ENCODE measurements around the gene ORMDL2.

Gene ORMDL2

GRCh38 chr12:55839345-55840140, 21.7 kb downstream of the ORMDL2 start:
- Histone ChIP-seq H2AFZ (ENCODE audit: low read length) (no peak overlapping the region), H3K79me2 (ENCODE audit: low read length) (no peaks in the 10 kb centered on the region), H3K27ac (ENCODE audit: low read length) (no peak overlapping the region), H3K36me3 (replicated peaks; ENCODE audit: insufficient read depth, low read length) (no peaks in the 10 kb centered on the region), H3K9me2 (replicated peaks; ENCODE audit: insufficient read depth, low read length) (no peaks in the 10 kb centered on the region), H3K4me3 (ENCODE audit: low read length) (no peak overlapping the region), H3K4me1 (ENCODE audit: low read length) (no peaks in the 10 kb centered on the region), H4K20me1 (ENCODE audit: insufficient read depth, low read length) (no peaks in the 10 kb centered on the region), H3K27me3 (replicated peaks; ENCODE audit: insufficient read depth, low read length) (no peaks in the 10 kb centered on the region), H3K4me2 (ENCODE audit: low read depth, low read length) (no peak overlapping the region), H3F3A (ENCODE audit: insufficient read depth, low read length) (no peaks in the 10 kb centered on the region), H3K9ac (ENCODE audit: low read length) (no peak overlapping the region), H3K9me3 (replicated peaks; ENCODE audit: insufficient read depth, low read length) (no peaks in the 10 kb centered on the region)
- TF ChIP-seq EZH2phosphoT487 (IDR thresholded peaks at IDR 0.05; ENCODE audit: low read length) = no peak
- no peak for TF ChIP-seq EZH2 (optimal IDR thresholded peaks at IDR 0.05; ENCODE audit: low read depth, low read length)
- TF ChIP-seq CTCF (IDR thresholded peaks at IDR 0.05; ENCODE audit: low read length) = no peak
- DNase-seq = no peak

GRCh38 chr12:55840581-55841351, 22.9 kb downstream of the ORMDL2 start:
- Histone ChIP-seq H4K20me1 (ENCODE audit: insufficient read depth, low read length) (no peaks in the 10 kb centered on the region), H3K9ac (ENCODE audit: low read length) (no peak overlapping the region), H3K4me1 (ENCODE audit: low read length) (no peaks in the 10 kb centered on the region), H3K4me3 (ENCODE audit: low read length) (no peak overlapping the region), H3K4me2 (ENCODE audit: low read depth, low read length) (no peak overlapping the region), H3K36me3 (replicated peaks; ENCODE audit: insufficient read depth, low read length) (no peaks in the 10 kb centered on the region), H3K79me2 (ENCODE audit: low read length) (no peaks in the 10 kb centered on the region), H3K9me2 (replicated peaks; ENCODE audit: insufficient read depth, low read length) (no peaks in the 10 kb centered on the region), H2AFZ (ENCODE audit: low read length) (no peak overlapping the region), H3K27ac (ENCODE audit: low read length) (no peak overlapping the region), H3F3A (ENCODE audit: insufficient read depth, low read length) (no peaks in the 10 kb centered on the region), H3K27me3 (replicated peaks; ENCODE audit: insufficient read depth, low read length) (no peaks in the 10 kb centered on the region; the same call in 1 of the 2 replicates), H3K9me3 (replicated peaks; ENCODE audit: insufficient read depth, low read length) (no peaks in the 10 kb centered on the region)
- DNase-seq = no peak
- TF ChIP-seq EZH2phosphoT487 (IDR thresholded peaks at IDR 0.05; ENCODE audit: low read length) = no peak
- no peak for TF ChIP-seq EZH2 (optimal IDR thresholded peaks at IDR 0.05; ENCODE audit: low read depth, low read length)
- no peak for TF ChIP-seq CTCF (IDR thresholded peaks at IDR 0.05; ENCODE audit: low read length)

GRCh38 chr12:55842681-55843429, 25.0 kb downstream of the ORMDL2 start, which contains the start of gene MMP19:
MMP19 (minus strand) TSS chr12:55842936; CDS start chr12:55842830, 106 bp downstream.
- no peaks in the 10 kb centered on the region for H3K9me2 ChIP-seq (replicated peaks; ENCODE audit: insufficient read depth, low read length)
- no peak within 1 kb of the TSS for H3K27ac ChIP-seq (ENCODE audit: low read length)
- H3K4me2 ChIP-seq (ENCODE audit: low read depth, low read length) = no peak within 1 kb of the TSS
- peaks cover 6% of the 10 kb centered on the region; the same call in 1 of the 2 replicates for H3K27me3 ChIP-seq (replicated peaks; ENCODE audit: insufficient read depth, low read length)
- H3K4me1 ChIP-seq (ENCODE audit: low read length) = no peaks in the 10 kb centered on the region
- H3K4me3 ChIP-seq (ENCODE audit: low read length) = no peak within 1 kb of the TSS
- H3K9me3 ChIP-seq (replicated peaks; ENCODE audit: insufficient read depth, low read length) = no peaks in the 10 kb centered on the region
- no peak within 1 kb of the TSS for H2AFZ ChIP-seq (ENCODE audit: low read length)
- H3K79me2 ChIP-seq (ENCODE audit: low read length) = no peaks in the 10 kb centered on the region
- H3K9ac ChIP-seq (ENCODE audit: low read length) = no peak within 1 kb of the TSS
- H3F3A ChIP-seq (ENCODE audit: insufficient read depth, low read length) = no peaks in the 10 kb centered on the region
- TF ChIP-seq CTCF (IDR thresholded peaks at IDR 0.05; ENCODE audit: low read length) = no peak
- no peak for TF ChIP-seq EZH2phosphoT487 (IDR thresholded peaks at IDR 0.05; ENCODE audit: low read length)
- TF ChIP-seq EZH2 (optimal IDR thresholded peaks at IDR 0.05; ENCODE audit: low read depth, low read length) = no peak
- H3K36me3 ChIP-seq (replicated peaks; ENCODE audit: insufficient read depth, low read length) = no peaks in the 10 kb centered on the region
- no peak for DNase-seq
- H4K20me1 ChIP-seq (ENCODE audit: insufficient read depth, low read length) = no peaks in the 10 kb centered on the region
